HG03025 (cell line): ENCODE results near the gene LIF.

ENCODE experiments used
- ATAC-seq: cut with Tn5 transposase; IDR thresholded peaks from one replicate; pipeline ENCODE4 v1.9.1; 2021; ENCODE audit warnings: mild to moderate bottlenecking, moderate library complexity; ENCODE audit not compliant: unreplicated experiment, low FRiP score

The LIF gene

GRCh38 chr22:30245985-30246813 is at the start of gene LIF:
Gene LIF (minus strand): TSS chr22:30246759. CDS start chr22:30246695, 64 bp downstream.
- no peak for ATAC-seq

GRCh38 chr22:30296324-30296723 is 49.8 kb upstream of the LIF start:
- ATAC-seq = no peak

- no peak for ATAC-seq
Measured at GRCh38 chr22:30295576-30295975, 49.0 kb upstream of the LIF start.

- ATAC-seq = no peak
Measured at GRCh38 chr22:30294830-30295229, 48.3 kb upstream of the LIF start.

GRCh38 chr22:30294066-30294465 is 47.5 kb upstream of the LIF start:
- ATAC-seq = no peak

- no peak for ATAC-seq
Measured at GRCh38 chr22:30293026-30293425, 46.5 kb upstream of the LIF start.

GRCh38 chr22:30292069-30292970 is 45.8 kb upstream of the LIF start:
- no peak for ATAC-seq

GRCh38 chr22:30291058-30291892 is 44.7 kb upstream of the LIF start:
- ATAC-seq = no peak

- ATAC-seq = no peak
Measured at GRCh38 chr22:30290342-30291057, 43.9 kb upstream of the LIF start.

GRCh38 chr22:30289980-30290313 is 43.4 kb upstream of the LIF start:
- peak; percentile 8 for ATAC-seq

GRCh38 chr22:30289141-30289979 is 42.8 kb upstream of the LIF start, which contains the start of gene CASTOR1:
Gene CASTOR1 (minus strand): TSS chr22:30289505. CDS start chr22:30289497, 8 bp downstream.
- ATAC-seq = peak; percentile 55

- no peak for ATAC-seq
Measured at GRCh38 chr22:30288419-30289140, 42.0 kb upstream of the LIF start.

- ATAC-seq = no peak
Measured at GRCh38 chr22:30287648-30288418, 41.3 kb upstream of the LIF start.

GRCh38 chr22:30286813-30287647 is 40.5 kb upstream of the LIF start:
- no peak for ATAC-seq

- ATAC-seq = no peak
Measured at GRCh38 chr22:30286331-30286730, 39.8 kb upstream of the LIF start.

GRCh38 chr22:30285846-30286200 is 39.3 kb upstream of the LIF start:
- ATAC-seq = no peak
